NCI-H226 (cell line): ENCODE measurements around the gene CAT.

ENCODE experiments used
- DNase-seq: peaks from one replicate; pipeline ENCODE4 v3.0.0-alpha.2; 2015

Gene CAT

GRCh38 chr11:34425867-34426266 lies 12.9 kb upstream of the CAT start:
- DNase-seq: no peak

GRCh38 chr11:34426766-34427185 lies 12.0 kb upstream of the CAT start:
- no peak for DNase-seq

GRCh38 chr11:34427186-34427805 lies 11.4 kb upstream of the CAT start:
- peak; percentile 83 for DNase-seq

- no peak for DNase-seq
These were observed 6.8 kb upstream of the CAT start for GRCh38 chr11:34431979-34432378.

- DNase-seq: no peak
These were observed 5.9 kb upstream of the CAT start for GRCh38 chr11:34432822-34433221.

- no peak for DNase-seq
These were observed 4.8 kb upstream of the CAT start for GRCh38 chr11:34433899-34434298.

- no peak for DNase-seq
These were observed 1.3 kb upstream of the CAT start for GRCh38 chr11:34437224-34438125.

- no peak for DNase-seq
These were observed 970 bp downstream of the CAT start for GRCh38 chr11:34439610-34440198.

GRCh38 chr11:34441814-34442213 lies 3.1 kb downstream of the CAT start:
- DNase-seq: no peak

GRCh38 chr11:34443136-34443535 lies 4.4 kb downstream of the CAT start:
- DNase-seq: no peak

GRCh38 chr11:34444428-34444827 lies 5.7 kb downstream of the CAT start:
- DNase-seq: no peak

- DNase-seq: no peak
These were observed 7.2 kb downstream of the CAT start for GRCh38 chr11:34445956-34446355.

GRCh38 chr11:34446386-34446785 lies 7.7 kb downstream of the CAT start:
- DNase-seq: no peak

GRCh38 chr11:34447044-34447443 lies 8.3 kb downstream of the CAT start:
- no peak for DNase-seq

GRCh38 chr11:34448223-34448994 lies 9.7 kb downstream of the CAT start:
- no peak for DNase-seq

GRCh38 chr11:34449013-34449412 lies 10.3 kb downstream of the CAT start:
- DNase-seq: no peak

GRCh38 chr11:34451053-34451452 lies 12.3 kb downstream of the CAT start:
- no peak for DNase-seq

GRCh38 chr11:34454308-34455032 lies 15.7 kb downstream of the CAT start:
- no peak for DNase-seq

GRCh38 chr11:34457607-34458006 lies 18.9 kb downstream of the CAT start:
- no peak for DNase-seq

GRCh38 chr11:34458525-34458924 lies 19.8 kb downstream of the CAT start:
- DNase-seq: no peak

GRCh38 chr11:34459507-34460162 lies 20.9 kb downstream of the CAT start:
- no peak for DNase-seq

- DNase-seq: no peak
These were observed 21.5 kb downstream of the CAT start for GRCh38 chr11:34460278-34460677.
